RWPE1 (cell line): ENCODE data around the gene GSTM4.
"Not testable (repeated sequence)": the region's sequence is repeated elsewhere in the genome, so short reads cannot be mapped to it uniquely, and the experiment has no call there.

ENCODE experiments used
- CTCF ChIA-PET: fragments of 350-600 bp; sonication (Branson Sonifier 250); formaldehyde crosslinking; extraction: SDS; loops from one replicate; lab custom pipeline; 2021; lab: Yijun Ruan, JAX
- POLR2A ChIA-PET: fragments of 400-600 bp; formaldehyde crosslinking; extraction: SDS; loops from one replicate; lab custom pipeline; 2020; ENCODE audit warnings: antibody characterized with exemption; ENCODE audit not compliant: low non-redundant PET; lab: Yijun Ruan, JAX
- DNase-seq: peaks from one replicate; pipeline ENCODE4 v3.0.0; 2012; ENCODE audit warnings: low spot score
- H3K27ac ChIP-seq: fragments of 450-650 bp; 2 replicates; pipeline ENCODE4 v1.5.1; 2017
- TF ChIP-seq, protein P1 (sequence below): fragments of 450-650 bp; conservative IDR thresholded peaks from 2 replicates; pipeline ENCODE4 v1.5.1; 2017; ENCODE audit warnings: low read depth, mild to moderate bottlenecking

The GSTM4 gene

GRCh38 chr1:109704173-109704572, 48.3 kb downstream of the GSTM4 start:
- POLR2A ChIA-PET = no interaction called here

GRCh38 chr1:109705411-109705810, 49.5 kb downstream of the GSTM4 start:
- no peak for DNase-seq
- CTCF ChIA-PET = no interaction called here
- TF ChIP-seq, protein P1, sequence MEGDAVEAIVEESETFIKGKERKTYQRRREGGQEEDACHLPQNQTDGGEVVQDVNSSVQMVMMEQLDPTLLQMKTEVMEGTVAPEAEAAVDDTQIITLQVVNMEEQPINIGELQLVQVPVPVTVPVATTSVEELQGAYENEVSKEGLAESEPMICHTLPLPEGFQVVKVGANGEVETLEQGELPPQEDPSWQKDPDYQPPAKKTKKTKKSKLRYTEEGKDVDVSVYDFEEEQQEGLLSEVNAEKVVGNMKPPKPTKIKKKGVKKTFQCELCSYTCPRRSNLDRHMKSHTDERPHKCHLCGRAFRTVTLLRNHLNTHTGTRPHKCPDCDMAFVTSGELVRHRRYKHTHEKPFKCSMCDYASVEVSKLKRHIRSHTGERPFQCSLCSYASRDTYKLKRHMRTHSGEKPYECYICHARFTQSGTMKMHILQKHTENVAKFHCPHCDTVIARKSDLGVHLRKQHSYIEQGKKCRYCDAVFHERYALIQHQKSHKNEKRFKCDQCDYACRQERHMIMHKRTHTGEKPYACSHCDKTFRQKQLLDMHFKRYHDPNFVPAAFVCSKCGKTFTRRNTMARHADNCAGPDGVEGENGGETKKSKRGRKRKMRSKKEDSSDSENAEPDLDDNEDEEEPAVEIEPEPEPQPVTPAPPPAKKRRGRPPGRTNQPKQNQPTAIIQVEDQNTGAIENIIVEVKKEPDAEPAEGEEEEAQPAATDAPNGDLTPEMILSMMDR = no peak
- no peak overlapping the region for H3K27ac ChIP-seq
- POLR2A ChIA-PET = no interaction called here

More at GRCh38 chr1:109704173-109704572, 48.3 kb downstream of the GSTM4 start:
- no peak overlapping the region for H3K27ac ChIP-seq
- DNase-seq = no peak
- TF ChIP-seq, protein P1 = no peak
- CTCF ChIA-PET = no interaction called here

DNA sequence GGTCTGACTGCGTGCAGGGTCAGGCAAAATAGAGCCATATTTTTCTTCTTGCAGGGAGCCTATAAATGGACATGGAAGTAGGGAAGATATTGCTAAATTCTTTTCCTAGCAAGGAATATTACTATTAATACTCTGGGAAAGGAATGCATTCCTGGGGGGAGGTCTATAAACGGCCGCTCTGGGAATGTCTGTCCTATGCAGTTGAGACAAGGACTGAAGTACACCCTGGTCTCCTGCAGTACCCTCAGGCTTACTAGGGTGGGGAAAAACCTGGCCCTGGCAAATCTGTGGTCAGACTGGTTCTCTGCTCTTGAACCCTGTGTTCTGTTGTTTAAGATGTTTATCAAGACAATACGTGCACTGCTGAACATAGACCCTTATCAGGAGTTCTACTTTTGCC, 53.0 kb downstream of the GSTM4 start:
- H3K27ac ChIP-seq, CTCF ChIA-PET, POLR2A ChIA-PET, DNase-seq: not testable (repeated sequence)

DNA sequence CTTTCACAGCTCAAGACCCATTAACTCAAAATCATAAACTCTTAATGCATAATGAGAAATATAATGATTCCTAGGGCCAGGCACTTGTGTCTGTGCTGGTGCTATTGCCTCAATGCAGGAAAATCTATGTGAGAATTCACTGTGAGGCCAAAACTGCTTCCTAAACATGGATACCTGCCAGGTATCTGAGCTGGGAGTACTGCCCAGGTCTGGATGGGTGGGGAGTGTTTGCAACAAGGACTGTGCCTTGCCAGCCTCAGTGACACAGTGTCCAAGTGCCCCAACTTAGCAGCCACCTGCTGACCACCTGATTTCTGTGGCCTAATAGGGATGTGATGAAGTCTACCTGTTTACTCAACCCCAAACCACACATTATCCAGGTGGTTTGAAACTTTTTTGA, 53.9 kb downstream of the GSTM4 start:
- POLR2A ChIA-PET, H3K27ac ChIP-seq, DNase-seq, CTCF ChIA-PET: not testable (repeated sequence)
